Measurements from ENCODE around the gene GORASP2. TPM values are rescaled to one million over a fixed set of nuclear protein-coding genes. Genes with fewer than 3 reads are reported as not detected.

GORASP2 gene
- total RNA-seq, 4 donors from 2014 or later = 42.7 to 50.5 (median 46.1) TPM

- TF ChIP-seq, protein P1, sequence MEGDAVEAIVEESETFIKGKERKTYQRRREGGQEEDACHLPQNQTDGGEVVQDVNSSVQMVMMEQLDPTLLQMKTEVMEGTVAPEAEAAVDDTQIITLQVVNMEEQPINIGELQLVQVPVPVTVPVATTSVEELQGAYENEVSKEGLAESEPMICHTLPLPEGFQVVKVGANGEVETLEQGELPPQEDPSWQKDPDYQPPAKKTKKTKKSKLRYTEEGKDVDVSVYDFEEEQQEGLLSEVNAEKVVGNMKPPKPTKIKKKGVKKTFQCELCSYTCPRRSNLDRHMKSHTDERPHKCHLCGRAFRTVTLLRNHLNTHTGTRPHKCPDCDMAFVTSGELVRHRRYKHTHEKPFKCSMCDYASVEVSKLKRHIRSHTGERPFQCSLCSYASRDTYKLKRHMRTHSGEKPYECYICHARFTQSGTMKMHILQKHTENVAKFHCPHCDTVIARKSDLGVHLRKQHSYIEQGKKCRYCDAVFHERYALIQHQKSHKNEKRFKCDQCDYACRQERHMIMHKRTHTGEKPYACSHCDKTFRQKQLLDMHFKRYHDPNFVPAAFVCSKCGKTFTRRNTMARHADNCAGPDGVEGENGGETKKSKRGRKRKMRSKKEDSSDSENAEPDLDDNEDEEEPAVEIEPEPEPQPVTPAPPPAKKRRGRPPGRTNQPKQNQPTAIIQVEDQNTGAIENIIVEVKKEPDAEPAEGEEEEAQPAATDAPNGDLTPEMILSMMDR (IDR thresholded peaks at IDR 0.05) = no peak
- ATAC-seq (ENCODE audit: low FRiP score) = no peak
- no peak for DNase-seq (ENCODE audit: low spot score)
These were observed 36.6 kb downstream of the GORASP2 start for GRCh38 chr2:170965446-170966225.

DNA sequence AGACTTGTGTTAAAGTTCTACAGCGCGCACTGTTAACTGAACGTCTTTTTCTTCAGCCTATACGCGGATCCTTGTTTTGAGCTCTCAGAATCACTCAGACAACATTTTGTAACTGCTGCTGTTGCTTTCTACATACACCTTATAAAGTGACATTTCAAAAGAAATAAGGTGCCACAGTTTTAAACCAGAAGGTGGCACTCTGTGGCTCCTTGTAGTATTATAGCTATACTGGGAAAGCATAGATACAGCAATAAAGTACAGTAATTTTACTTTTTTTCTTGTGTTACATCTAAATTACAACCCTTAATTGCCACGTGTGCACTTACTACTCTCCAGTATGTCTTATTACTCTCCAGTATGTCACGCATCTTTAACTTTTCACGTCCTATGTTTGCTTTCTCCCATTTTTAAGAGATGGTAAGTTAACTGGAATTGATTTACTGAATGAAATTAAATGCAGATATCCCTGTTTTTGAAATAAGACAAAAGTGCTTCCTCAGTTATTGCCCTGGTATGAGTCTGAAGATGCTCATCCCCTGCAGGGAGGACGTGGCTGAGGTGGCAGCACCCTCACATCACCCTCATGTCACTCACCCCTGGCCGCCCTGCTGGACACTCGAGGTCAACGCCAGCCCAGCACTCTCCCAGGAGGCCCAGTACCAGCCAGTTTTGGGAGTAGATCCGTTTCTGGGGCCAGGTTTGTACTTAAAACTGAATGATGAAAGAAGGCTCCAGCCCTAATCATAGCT, 37.8 kb downstream of the GORASP2 start:
- TF ChIP-seq, protein P1 (IDR thresholded peaks at IDR 0.05) = no peak
- DNase-seq (ENCODE audit: low spot score) = no peak
- ATAC-seq (ENCODE audit: low FRiP score) = no peak

- TF ChIP-seq, protein P1 (IDR thresholded peaks at IDR 0.05) = no peak
- ATAC-seq (ENCODE audit: low FRiP score) (no peak), DNase-seq (ENCODE audit: low spot score) (no peak)
These were observed 38.5 kb downstream of the GORASP2 start for GRCh38 chr2:170967553-170967952.

DNA sequence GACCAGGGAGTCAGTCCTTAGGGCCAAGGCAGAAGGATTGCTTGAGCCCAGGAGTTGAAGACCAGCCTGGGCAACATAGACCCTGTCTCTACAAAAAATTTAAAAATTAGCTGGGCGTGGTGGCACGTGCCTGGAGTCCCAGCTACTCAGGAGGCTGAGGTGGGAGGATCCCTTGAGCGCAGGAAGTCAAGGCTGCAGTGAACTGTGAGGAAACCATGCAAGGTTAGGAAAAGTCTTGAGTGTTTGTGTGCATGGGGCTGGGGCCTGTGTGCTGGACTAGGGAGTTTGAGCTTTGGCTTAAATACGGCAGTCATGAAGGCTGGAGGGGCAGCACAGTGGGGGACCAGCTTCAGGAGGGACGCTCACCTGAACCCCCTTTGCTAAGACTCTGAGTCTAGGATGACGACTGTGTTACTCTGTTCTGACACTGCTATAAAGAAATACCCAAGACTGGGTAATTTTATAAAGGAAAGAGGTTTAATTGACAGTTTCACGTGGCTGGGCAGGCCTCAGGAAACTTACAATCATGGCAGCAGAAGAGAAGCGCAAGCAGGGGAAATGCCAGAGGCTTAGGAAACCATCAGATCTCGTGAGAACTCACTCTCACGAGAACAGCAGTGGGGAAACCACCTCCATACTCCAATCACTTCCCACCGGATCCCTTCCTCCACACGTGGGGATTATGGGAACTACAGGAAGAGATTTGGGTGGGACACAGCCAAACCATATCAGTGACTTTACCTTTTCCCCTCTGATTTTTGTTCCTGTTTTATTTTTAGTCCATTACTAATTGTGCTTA, 39.4 kb downstream of the GORASP2 start:
- TF ChIP-seq, protein P1 (IDR thresholded peaks at IDR 0.05) = no peak
- DNase-seq (ENCODE audit: low spot score) (no peak), ATAC-seq (ENCODE audit: low FRiP score) (no peak)

DNA sequence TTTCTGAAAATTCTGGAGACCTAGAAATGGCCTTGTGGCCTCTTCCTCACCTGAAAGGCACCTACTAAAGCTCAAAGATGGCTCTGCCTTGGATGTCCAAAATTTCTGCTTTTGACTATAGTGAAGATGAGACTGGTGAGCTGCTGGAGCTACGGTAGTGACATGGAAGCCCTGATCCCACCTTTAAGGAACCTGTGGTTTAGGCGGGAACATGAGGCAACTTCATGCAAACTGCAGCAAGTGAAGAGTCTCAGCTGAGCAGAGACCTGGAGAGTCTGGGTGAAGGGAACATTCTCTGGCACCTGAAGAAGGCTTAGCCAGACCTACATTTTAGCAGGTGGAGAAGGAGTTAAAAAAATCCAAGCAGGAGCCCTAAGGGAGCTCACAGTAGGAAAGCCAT, 40.0 kb downstream of the GORASP2 start:
- no peak for DNase-seq (ENCODE audit: low spot score)
- no peak for ATAC-seq (ENCODE audit: low FRiP score)
- TF ChIP-seq, protein P1 (IDR thresholded peaks at IDR 0.05) = no peak

- TF ChIP-seq, protein P1 (IDR thresholded peaks at IDR 0.05) = no peak
- ATAC-seq (ENCODE audit: low FRiP score) (no peak), DNase-seq (ENCODE audit: low spot score) (no peak)
These were observed 40.9 kb downstream of the GORASP2 start for GRCh38 chr2:170969872-170970496.

All from omental fat pad (tissue), 4 donors.